GM23338 (cell line): ENCODE results near the gene DIABLO. TPM values are rescaled to one million over a fixed set of nuclear protein-coding genes. Genes with fewer than 3 reads are reported as not detected.

Source experiments
- ATAC-seq: fragments of 200-7000 bp; cut with Tn5 transposase; 3 replicates; pipeline ENCODE4 v1.9.1; 2020
- DNase-seq: peaks from one replicate; pipeline ENCODE4 v3.0.0-alpha.2; 2015; ENCODE audit warnings: low spot score
- H2AFZ ChIP-seq: fragments of 200-600 bp; sonication (generic); 2 replicates; pipeline ENCODE4 v1.8.0; 2016; ENCODE audit warnings: antibody characterized with exemption, mild to moderate bottlenecking, moderate library complexity
- H3F3A ChIP-seq: fragments of 200-600 bp; sonication (generic); replicated peaks from 2 replicates; pipeline ENCODE4 v1.8.0; 2017; ENCODE audit warnings: antibody characterized with exemption, mixed run types, low read depth
- H3K27ac ChIP-seq: fragments of 200-600 bp; sonication (generic); 2 replicates; pipeline ENCODE4 v1.6.1; 2016; ENCODE audit warnings: low read depth
- H3K27me3 ChIP-seq: fragments of 200-600 bp; sonication (generic); 2 replicates; pipeline ENCODE4 v1.8.0; 2016; ENCODE audit warnings: mild to moderate bottlenecking, mixed run types, moderate library complexity; ENCODE audit not compliant: insufficient read depth
- H3K36me3 ChIP-seq: fragments of 200-600 bp; sonication (generic); 2 replicates; pipeline ENCODE4 v1.8.0; 2016; ENCODE audit warnings: mild to moderate bottlenecking; ENCODE audit not compliant: insufficient read depth
- H3K4me1 ChIP-seq: fragments of 200-600 bp; sonication (generic); 2 replicates; pipeline ENCODE4 v1.8.0; 2016; ENCODE audit warnings: mild to moderate bottlenecking, moderate library complexity; ENCODE audit not compliant: insufficient read depth
- H3K4me2 ChIP-seq: fragments of 200-600 bp; sonication (generic); 2 replicates; pipeline ENCODE4 v1.7.1; 2017; ENCODE audit warnings: mixed run types
- H3K4me3 ChIP-seq: fragments of 200-600 bp; sonication (generic); 2 replicates; pipeline ENCODE4 v1.6.1; 2016; ENCODE audit warnings: mixed run types
- H3K79me2 ChIP-seq: fragments of 200-600 bp; sonication (generic); replicated peaks from 2 replicates; pipeline ENCODE4 v1.8.0; 2017; ENCODE audit warnings: mild to moderate bottlenecking; ENCODE audit not compliant: insufficient read depth
- H3K9me2 ChIP-seq: fragments of 200-600 bp; sonication (generic); 2 replicates; pipeline ENCODE4 v1.8.0; 2017; ENCODE audit not compliant: insufficient read depth
- H4K20me1 ChIP-seq: fragments of 200-600 bp; sonication (generic); replicated peaks from 2 replicates; pipeline ENCODE4 v1.8.0; 2017; ENCODE audit warnings: mild to moderate bottlenecking; ENCODE audit not compliant: insufficient read depth
- H3K27ac Mint-ChIP-seq: 2 replicates; pipeline ENCODE4 v1.8.0; 2020; ENCODE audit warnings: inconsistent platforms, mild to moderate bottlenecking, moderate library complexity, mixed read lengths
- H3K27me3 Mint-ChIP-seq: 3 replicates; pipeline ENCODE4 v1.8.0; 2022; ENCODE audit warnings: low read depth, mild to moderate bottlenecking, moderate library complexity, mixed read lengths, inconsistent platforms; ENCODE audit not compliant: insufficient read depth, poor library complexity
- H3K36me3 Mint-ChIP-seq: 3 replicates; pipeline ENCODE4 v1.8.0; 2021; ENCODE audit warnings: low read depth, mild to moderate bottlenecking, inconsistent platforms, moderate library complexity, mixed read lengths
- H3K4me1 Mint-ChIP-seq: 3 replicates; pipeline ENCODE4 v1.8.0; 2020; ENCODE audit warnings: mild to moderate bottlenecking, inconsistent platforms, mixed read lengths
- H3K4me3 Mint-ChIP-seq: 3 replicates; pipeline ENCODE4 v1.8.0; 2021; ENCODE audit warnings: moderate library complexity, mild to moderate bottlenecking, inconsistent platforms, mixed read lengths
- H3K9me3 Mint-ChIP-seq: 3 replicates; pipeline ENCODE4 v1.8.0; 2020; ENCODE audit warnings: moderate library complexity, mild to moderate bottlenecking, inconsistent platforms, mixed read lengths
- CTCF ChIP-seq, 2 experiments: fragments of 200-600 bp in 1 of 2; sonication (generic) in 1 of 2; conservative IDR thresholded peaks; 2 replicates each; pipeline versions ENCODE4 v1.5.1 to v1.6.1; 2016 to 2017; ENCODE audit warnings: antibody characterized with exemption in 2 of 2, low read depth in 2 of 2, mild to moderate bottlenecking in 2 of 2, moderate library complexity in 1 of 2
- JUNB ChIP-seq: IDR thresholded peaks from one replicate; pipeline ENCODE4 v1.6.1; 2016; ENCODE audit warnings: antibody characterized with exemption; ENCODE audit not compliant: unreplicated experiment
- STAT1 ChIP-seq: IDR thresholded peaks from one replicate; pipeline ENCODE4 v1.6.1; 2016; ENCODE audit warnings: antibody characterized with exemption; ENCODE audit not compliant: unreplicated experiment
- ZNF462 ChIP-seq: fragments of 250-450 bp; sonication (Bioruptor Pico); IDR thresholded peaks from 2 replicates; pipeline ENCODE4 v1.5.0; 2020; ENCODE audit warnings: mild to moderate bottlenecking, moderate library complexity
- polyA plus RNA-seq: library from polyadenylated mRNA; unstranded; fragments of >200 nt; fragmentation: Nextera tagmentation; extraction: Ambion mirVana; gene quantifications from 2 replicates; pipeline ENCODE4 v1.2.1, GENCODE V29; 2016
- total RNA-seq: library from RNA; depleted of rRNA; stranded (reverse); fragments of >200 nt; shearing (Covaris generic); gene quantifications from 2 replicates; pipeline ENCODE4 v1.2.3, GENCODE V29; 2014
- TF ChIP-seq, protein P1 (sequence below): IDR thresholded peaks from one replicate; pipeline ENCODE4 v1.6.1; 2018; ENCODE audit warnings: antibody characterized with exemption; ENCODE audit not compliant: unreplicated experiment
- TF ChIP-seq, protein P2 (sequence below): IDR thresholded peaks from 2 replicates; pipeline ENCODE4 v1.6.1; 2016; ENCODE audit warnings: antibody characterized with exemption

Gene DIABLO
- total and polyA plus RNA-seq, 2 experiments from 2014 or later = 72.0 to 82.7 TPM

DNA sequence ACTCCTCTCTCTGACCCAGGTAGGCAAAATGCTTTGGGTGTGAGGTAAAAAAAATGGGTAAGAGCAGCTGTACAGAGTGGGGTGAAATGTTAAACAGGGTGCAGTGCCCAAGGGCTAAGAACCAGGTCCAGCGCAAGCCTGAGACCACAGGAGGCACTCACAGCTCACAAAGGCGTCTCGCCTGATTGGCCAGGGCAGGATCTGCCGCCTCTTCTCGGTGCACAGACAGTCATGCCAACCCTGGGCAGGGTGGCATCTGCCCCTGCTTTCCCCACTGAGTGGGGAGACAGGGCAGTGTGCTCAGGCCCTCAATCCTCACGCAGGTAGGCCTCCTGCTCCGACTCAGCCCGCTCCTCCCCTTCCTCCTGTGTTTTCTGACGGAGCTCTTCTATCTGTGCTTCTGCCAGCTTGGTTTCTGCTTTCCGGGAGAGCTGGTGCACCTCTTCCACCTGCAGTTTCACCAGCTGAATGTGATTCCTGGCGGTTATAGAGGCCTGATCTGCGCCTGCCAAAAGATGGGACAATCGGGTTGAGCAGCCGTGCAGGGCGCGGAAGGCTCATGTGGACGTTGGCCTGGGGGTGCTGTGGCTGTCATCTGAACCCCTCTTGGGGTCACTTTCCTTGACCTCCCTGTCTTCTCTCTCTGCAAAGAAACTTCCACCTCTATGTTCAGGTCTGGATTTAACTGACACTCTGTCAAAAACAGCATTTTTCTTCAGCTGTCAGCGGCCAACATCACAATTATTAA lies 17.6 kb downstream of the DIABLO start:
- peaks cover 29% of the 10 kb centered on the region for H4K20me1 ChIP-seq

More for the DNA sequence above, 17.6 kb downstream of the DIABLO start:
- no peak overlapping the region for H3K4me3 ChIP-seq
- no peaks in the 10 kb centered on the region for H3K79me2 ChIP-seq
- H3K4me3 Mint-ChIP-seq = no peak overlapping the region; the same call in 2 of the 3 replicates
- no peaks in the 10 kb centered on the region for H3K9me2 ChIP-seq
- no peak overlapping the region for H3K27ac ChIP-seq
- H3K27ac Mint-ChIP-seq = 0 out of 2 replicates have a peak overlapping the region, but pooled peaks have one; percentile 2
- H3K9me3 Mint-ChIP-seq = no peaks in the 10 kb centered on the region
- DNase-seq (no peak), ATAC-seq (no peak)
- no peak for TF ChIP-seq STAT1
- TF ChIP-seq, protein P1, sequence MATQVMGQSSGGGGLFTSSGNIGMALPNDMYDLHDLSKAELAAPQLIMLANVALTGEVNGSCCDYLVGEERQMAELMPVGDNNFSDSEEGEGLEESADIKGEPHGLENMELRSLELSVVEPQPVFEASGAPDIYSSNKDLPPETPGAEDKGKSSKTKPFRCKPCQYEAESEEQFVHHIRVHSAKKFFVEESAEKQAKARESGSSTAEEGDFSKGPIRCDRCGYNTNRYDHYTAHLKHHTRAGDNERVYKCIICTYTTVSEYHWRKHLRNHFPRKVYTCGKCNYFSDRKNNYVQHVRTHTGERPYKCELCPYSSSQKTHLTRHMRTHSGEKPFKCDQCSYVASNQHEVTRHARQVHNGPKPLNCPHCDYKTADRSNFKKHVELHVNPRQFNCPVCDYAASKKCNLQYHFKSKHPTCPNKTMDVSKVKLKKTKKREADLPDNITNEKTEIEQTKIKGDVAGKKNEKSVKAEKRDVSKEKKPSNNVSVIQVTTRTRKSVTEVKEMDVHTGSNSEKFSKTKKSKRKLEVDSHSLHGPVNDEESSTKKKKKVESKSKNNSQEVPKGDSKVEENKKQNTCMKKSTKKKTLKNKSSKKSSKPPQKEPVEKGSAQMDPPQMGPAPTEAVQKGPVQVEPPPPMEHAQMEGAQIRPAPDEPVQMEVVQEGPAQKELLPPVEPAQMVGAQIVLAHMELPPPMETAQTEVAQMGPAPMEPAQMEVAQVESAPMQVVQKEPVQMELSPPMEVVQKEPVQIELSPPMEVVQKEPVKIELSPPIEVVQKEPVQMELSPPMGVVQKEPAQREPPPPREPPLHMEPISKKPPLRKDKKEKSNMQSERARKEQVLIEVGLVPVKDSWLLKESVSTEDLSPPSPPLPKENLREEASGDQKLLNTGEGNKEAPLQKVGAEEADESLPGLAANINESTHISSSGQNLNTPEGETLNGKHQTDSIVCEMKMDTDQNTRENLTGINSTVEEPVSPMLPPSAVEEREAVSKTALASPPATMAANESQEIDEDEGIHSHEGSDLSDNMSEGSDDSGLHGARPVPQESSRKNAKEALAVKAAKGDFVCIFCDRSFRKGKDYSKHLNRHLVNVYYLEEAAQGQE = no peak
- no peak for TF ChIP-seq ZNF462 (CRISPR knock-in tag)
- no peak for TF ChIP-seq CTCF (conservative IDR thresholded peaks at IDR 0.05; ENCODE audit: low read depth in 2 of 2)
- no peak for TF ChIP-seq JUNB
- TF ChIP-seq, protein P2, sequence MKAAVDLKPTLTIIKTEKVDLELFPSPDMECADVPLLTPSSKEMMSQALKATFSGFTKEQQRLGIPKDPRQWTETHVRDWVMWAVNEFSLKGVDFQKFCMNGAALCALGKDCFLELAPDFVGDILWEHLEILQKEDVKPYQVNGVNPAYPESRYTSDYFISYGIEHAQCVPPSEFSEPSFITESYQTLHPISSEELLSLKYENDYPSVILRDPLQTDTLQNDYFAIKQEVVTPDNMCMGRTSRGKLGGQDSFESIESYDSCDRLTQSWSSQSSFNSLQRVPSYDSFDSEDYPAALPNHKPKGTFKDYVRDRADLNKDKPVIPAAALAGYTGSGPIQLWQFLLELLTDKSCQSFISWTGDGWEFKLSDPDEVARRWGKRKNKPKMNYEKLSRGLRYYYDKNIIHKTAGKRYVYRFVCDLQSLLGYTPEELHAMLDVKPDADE = no peak
- no peak overlapping the region for H2AFZ ChIP-seq
- peaks cover 29% of the 10 kb centered on the region for H3K27me3 Mint-ChIP-seq
- H3K27me3 ChIP-seq = peaks cover 30% of the 10 kb centered on the region
- H3K4me1 Mint-ChIP-seq = peaks cover 24% of the 10 kb centered on the region
- H3K4me1 ChIP-seq = peaks cover 11% of the 10 kb centered on the region; the same call in 1 of the 2 replicates
- H3K36me3 Mint-ChIP-seq = peaks cover 45% of the 10 kb centered on the region
- H3F3A ChIP-seq = peaks cover 20% of the 10 kb centered on the region
- H3K4me2 ChIP-seq = no peak overlapping the region
- H3K36me3 ChIP-seq = peaks cover 45% of the 10 kb centered on the region
